NCI-H82 (cell line): ENCODE results near the gene PTGES3.
"Not testable (repeated sequence)": the region's sequence is repeated elsewhere in the genome, so short reads cannot be mapped to it uniquely, and the experiment has no call there.

Experiments
- DNase-seq: peaks from one replicate; lab custom pipeline; 2025; lab: John Stamatoyannopoulos, UW

Gene PTGES3

DNA sequence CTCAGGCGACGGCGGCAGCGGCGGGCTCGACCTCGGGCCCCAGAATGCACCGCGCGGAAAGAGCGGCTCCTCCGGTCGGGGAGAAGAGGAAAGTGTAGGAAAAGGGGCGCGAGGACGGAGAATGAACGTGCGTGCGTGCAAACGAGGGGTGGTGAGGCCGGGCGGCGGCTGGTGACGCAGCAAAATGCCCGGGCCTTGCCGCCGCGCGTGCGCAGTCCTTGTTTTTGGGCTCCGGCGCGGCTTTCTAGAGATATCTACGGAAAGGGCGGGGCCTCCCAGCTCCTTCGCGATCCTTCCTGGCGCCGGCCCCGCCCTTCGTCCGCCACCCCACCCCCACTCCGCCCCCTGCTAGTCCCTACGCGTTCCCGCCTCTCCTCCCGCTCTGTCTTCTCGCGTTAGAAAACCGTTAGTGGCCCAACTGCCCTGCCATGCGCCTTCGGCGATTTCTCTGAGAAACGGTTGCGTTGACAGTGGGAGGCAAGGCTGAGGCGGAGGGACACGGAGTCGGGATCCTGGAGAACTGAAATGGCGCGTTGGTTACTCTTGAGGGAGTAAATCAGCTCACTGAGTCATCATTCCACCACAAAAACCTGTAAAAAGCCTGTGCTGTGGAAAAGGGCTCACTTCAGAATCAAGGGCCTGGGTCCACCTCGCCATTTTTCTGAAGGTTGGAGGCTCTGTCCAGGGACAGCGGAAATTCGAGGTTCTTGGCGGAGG lies at the start of gene PTGES3:
TSS of gene PTGES3 (minus strand) at position 156 of the 717 bp plus-strand sequence. CDS start 285 bp downstream, outside the sequence.
- peak; percentile 99 for DNase-seq

DNA sequence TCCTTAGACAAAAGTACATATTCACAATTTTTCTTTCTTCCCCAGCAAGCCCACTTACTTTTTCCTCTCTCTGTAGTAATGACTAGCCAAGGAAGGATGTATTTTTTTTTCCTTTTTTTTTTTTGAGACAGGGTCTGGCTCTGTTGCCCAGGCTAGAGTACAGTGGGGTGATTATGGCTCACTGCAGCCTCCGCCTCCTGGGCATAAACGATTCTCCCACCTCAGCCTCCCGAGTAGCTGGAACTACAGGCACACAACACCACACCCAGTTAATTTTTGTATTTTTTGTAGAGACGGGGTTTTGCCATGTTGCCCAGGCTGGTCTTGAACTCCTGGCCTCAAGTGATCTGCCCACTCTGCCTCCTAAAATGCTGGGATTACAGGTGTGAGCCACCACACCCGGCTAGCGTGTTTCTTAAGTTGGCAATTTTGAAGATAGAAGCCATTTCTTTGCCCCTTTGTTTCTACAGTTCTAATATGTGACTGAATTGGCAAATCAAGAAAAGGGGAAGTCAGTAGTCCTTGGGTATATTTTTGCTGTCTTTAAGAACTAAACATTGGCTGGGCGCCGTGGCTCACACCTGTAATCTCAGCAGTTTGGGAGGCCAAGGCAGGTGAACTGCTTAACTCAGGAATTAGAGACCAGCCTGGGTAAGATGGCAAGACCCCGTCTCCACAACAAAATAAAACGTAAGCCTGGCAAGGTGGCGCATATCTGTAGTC lies 40.2 kb upstream of the PTGES3 start:
- no peak for DNase-seq

DNA sequence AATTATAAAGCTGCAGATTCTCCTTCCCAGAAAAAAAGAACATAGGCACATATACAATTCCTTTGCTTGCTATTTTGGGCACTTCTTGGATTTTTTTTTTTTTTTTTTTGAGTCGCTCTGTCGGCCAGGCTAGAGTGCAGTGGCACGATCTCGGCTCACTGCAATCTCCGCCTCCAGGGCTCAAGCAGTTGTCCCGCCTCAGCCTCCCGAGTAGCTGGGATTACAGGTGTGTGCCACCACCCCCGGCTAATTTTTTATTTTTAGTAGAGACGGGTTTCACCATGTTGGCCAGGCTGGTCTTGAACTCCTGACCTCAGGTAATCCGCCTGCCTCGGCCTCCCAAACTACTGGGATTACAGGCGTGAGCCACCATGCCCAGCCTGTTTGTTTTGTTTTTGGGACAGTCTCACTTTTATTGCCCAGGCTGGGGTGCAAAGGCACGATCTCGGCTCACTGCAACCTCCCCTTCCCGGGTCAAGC lies 38.2 kb upstream of the PTGES3 start:
- DNase-seq = not testable (repeated sequence)

GRCh38 chr12:56725723-56726102 lies 37.6 kb upstream of the PTGES3 start:
- no peak for DNase-seq

- peak; percentile 99 for DNase-seq
Observed at GRCh38 chr12:56724972-56725722, 37.1 kb upstream of the PTGES3 start, which contains the start of gene NACA. NACA (minus strand) TSS chr12:56725299; CDS start chr12:56724521, 778 bp downstream.

GRCh38 chr12:56724701-56724971 lies 36.6 kb upstream of the PTGES3 start:
- DNase-seq = no peak

- DNase-seq = no peak
Observed at GRCh38 chr12:56723889-56724700, 36.0 kb upstream of the PTGES3 start.

DNA sequence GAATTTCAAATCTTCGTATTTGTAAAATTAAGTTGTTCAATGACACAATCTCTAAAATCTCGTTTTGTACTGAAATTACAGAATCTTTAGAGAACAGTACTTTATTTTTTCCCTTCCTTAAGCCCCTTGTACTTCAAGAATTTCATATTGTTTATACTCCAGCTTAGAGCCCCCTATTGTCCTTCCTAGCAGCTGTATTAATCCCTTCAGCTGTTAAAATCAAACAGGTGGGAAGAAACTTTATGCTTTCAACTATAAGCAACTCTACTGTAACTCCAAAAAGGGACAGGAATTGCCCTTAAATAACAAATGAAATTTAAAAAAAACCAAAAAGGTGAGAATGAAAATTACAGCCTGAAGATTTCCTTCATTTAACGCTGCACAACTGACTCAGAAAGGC lies 35.3 kb upstream of the PTGES3 start:
- DNase-seq = peak; percentile 36

GRCh38 chr12:56722832-56723231 lies 34.7 kb upstream of the PTGES3 start:
- no peak for DNase-seq

DNA sequence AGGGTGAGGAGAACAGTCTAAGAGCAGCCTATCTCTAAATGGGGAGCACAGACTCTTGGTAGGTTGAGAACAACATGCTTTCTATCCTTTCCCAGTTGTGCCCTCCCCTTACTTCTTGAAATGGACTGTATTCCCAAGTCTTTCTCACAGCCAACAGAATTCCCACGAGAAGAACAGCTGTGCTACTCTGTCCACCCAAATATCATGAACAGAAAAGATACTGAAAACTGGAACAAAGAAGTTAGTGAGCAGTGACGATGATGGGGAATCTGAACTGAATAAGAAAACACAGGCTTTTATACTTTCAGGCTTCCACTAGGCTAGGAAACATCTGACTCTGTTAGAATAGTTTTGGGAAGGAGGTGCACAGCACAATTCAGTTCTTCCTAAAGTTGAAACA lies 33.6 kb upstream of the PTGES3 start:
- DNase-seq = no peak

DNA sequence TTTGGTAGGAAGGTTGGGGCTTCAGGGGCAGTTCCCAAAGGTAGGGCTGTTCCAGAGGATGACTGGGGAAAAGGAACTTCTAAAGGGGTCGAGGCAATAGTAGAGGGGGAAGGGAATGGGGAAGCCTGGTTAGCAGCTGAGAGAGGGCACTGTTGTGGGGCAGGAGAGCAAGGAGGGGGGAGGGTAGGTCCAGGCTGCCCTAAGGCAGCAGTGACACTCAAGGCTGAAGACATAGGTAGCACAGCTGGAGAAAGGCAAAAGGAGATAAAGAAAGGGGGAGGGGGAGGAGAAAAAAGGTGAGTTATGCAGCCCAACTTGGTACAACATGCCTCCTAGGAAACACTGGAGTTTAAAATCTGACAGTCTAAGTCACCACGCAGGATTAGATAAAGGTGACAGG lies 33.1 kb upstream of the PTGES3 start:
- no peak for DNase-seq

- DNase-seq = no peak
Observed at GRCh38 chr12:56720731-56721151, 32.7 kb upstream of the PTGES3 start.

- no peak for DNase-seq
Observed at GRCh38 chr12:56719056-56719455, 31.0 kb upstream of the PTGES3 start.

GRCh38 chr12:56718636-56719035 lies 30.6 kb upstream of the PTGES3 start:
- no peak for DNase-seq

DNA sequence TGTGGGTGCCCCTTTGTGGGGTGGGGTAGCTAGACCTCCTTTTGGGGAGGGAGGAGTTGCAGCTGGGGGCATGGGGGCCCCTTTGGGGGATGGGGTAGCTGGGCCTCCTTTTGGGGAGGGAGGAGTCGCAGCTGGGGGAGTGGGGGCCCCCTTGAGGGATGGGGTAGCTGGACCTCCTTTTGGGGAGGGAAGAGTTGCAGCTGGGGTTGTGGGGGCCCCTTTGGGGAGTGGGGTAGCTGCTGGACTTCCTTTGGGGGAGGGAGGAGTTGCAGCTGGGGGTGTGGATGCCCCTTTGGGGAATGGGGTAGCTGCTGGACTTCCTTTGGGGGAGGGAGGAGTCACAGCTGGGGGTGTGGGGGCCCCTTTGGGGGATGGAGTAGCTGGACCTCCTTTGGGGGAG lies 30.1 kb upstream of the PTGES3 start:
- no peak for DNase-seq

- DNase-seq = no peak
Observed at GRCh38 chr12:56716933-56717880, 29.1 kb upstream of the PTGES3 start.

GRCh38 chr12:56716458-56716857 lies 28.4 kb upstream of the PTGES3 start:
- DNase-seq = no peak

DNA sequence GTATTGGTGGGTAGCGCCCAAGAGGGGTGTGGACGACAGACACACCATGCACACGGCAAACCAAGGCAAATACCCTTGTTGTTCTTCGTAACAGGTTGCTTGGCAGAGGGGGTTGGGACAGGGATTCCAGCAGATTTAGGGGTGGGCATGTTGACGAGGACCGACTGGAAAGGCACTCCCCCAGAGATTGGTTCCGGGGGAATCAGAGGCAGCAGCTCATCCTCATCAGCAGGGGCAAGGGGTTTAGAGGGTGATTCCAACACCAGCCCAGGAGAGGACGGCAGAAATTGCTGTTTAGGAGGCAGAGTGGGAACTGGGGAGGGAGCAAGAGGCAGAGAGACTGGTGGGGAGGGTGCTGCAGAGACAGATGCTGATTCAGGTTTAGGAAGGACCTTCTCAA lies 27.7 kb upstream of the PTGES3 start:
- no peak for DNase-seq

DNA sequence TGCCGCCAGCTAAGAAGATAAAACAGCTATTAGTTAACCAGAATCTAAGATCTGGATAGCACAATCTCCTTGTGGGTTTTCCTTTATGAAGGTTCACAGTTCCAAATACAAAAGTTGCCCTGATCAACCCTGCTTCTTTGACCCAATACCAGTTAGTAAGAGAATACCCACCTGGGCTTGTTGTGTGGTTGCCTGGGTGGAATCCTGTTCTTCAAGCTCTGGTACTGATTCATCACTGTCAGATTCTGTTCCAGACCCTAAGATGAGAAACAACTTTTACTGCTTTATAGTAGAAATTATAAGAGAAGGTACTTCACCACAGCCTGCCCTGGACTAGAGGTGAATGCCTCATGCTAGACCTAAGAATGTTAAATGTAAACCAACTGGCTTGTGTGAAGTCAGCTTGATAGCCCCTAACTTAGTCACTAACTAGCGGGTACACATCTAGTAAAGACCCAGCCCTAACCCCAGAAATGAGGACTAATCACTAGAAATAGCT lies 26.4 kb upstream of the PTGES3 start:
- DNase-seq = no peak

- DNase-seq = no peak
Observed at GRCh38 chr12:56713345-56713744, 25.3 kb upstream of the PTGES3 start.
